A673 (cell line): ENCODE data around the gene AAMP. TPM values are rescaled to one million over a fixed set of nuclear protein-coding genes. Genes with fewer than 3 reads are reported as not detected.

ENCODE experiments used
- BruUV-seq: library from RNA; stranded (reverse); fragments of 400-500 nt; replicated peaks from 2 replicates; lab custom pipeline; 2021; lab: Mats Ljungman, UMichigan
- CTCF ChIA-PET: fragments of 300-600 bp; sonication (Branson Sonifier 250); formaldehyde crosslinking; loops from one replicate; lab custom pipeline; 2022; ENCODE audit warnings: antibody characterized with exemption; lab: Charles Lee
- POLR2A ChIA-PET: fragments of 300-600 bp; sonication (Branson Sonifier 250); formaldehyde crosslinking; loops from one replicate; lab custom pipeline; 2022; ENCODE audit warnings: antibody characterized with exemption; ENCODE audit not compliant: low non-redundant PET; lab: Charles Lee
- DNase-seq: peaks from one replicate; pipeline ENCODE4 v3.0.0-alpha.2; 2015; ENCODE audit warnings: low spot score
- H3K27ac ChIP-seq: fragments of 200-600 bp; sonication (generic); 2 replicates; pipeline ENCODE4 v1.5.1; 2016; ENCODE audit warnings: mixed run types, low read depth, mild to moderate bottlenecking, mixed read lengths, antibody characterized with exemption, low read length; ENCODE audit not compliant: poor library complexity, severe bottlenecking
- H3K27me3 ChIP-seq: fragments of 200-600 bp; sonication (generic); replicated peaks from 2 replicates; pipeline ENCODE4 v1.6.1; 2017; ENCODE audit warnings: mixed run types, low read depth, mild to moderate bottlenecking, mixed read lengths, antibody characterized with exemption, low read length; ENCODE audit not compliant: insufficient read depth, poor library complexity
- H3K36me3 ChIP-seq: fragments of 200-600 bp; sonication (generic); 2 replicates; pipeline ENCODE4 v1.6.1; 2016; ENCODE audit warnings: mixed run types, mild to moderate bottlenecking, mixed read lengths, antibody characterized with exemption, low read length; ENCODE audit not compliant: insufficient read depth, poor library complexity, severe bottlenecking
- H3K4me1 ChIP-seq: fragments of 200-600 bp; sonication (generic); 2 replicates; pipeline ENCODE4 v1.6.1; 2017; ENCODE audit warnings: mixed run types, mild to moderate bottlenecking, mixed read lengths, antibody characterized with exemption, low read length; ENCODE audit not compliant: insufficient read depth, poor library complexity, severe bottlenecking
- H3K4me3 ChIP-seq: fragments of 200-600 bp; sonication (generic); 2 replicates; pipeline ENCODE4 v1.5.1; 2016; ENCODE audit warnings: low read depth, mixed run types, mild to moderate bottlenecking, mixed read lengths, low read length; ENCODE audit not compliant: poor library complexity, severe bottlenecking
- H3K9me3 ChIP-seq: fragments of 200-600 bp; sonication (generic); 2 replicates; pipeline ENCODE4 v1.6.1; 2016; ENCODE audit warnings: mixed run types, low read depth, mild to moderate bottlenecking, mixed read lengths, antibody characterized with exemption, low read length; ENCODE audit not compliant: poor library complexity, severe bottlenecking
- EZH2 ChIP-seq: fragments of 200-600 bp; sonication (generic); IDR thresholded peaks from 2 replicates; pipeline ENCODE4 v1.6.1; 2017; ENCODE audit warnings: borderline replicate concordance, low read depth, mild to moderate bottlenecking, mixed read lengths, antibody characterized with exemption, low read length; ENCODE audit not compliant: poor library complexity, severe bottlenecking
- intact Hi-C: fragments of 100-400 bp; cut with micrococcal nuclease; formaldehyde crosslinking; loops from one replicate; pipeline ENCODE4 v1.10.0; 2022; ENCODE audit not compliant: unreplicated experiment
- total RNA-seq: library from RNA; stranded (reverse); gene quantifications from 2 replicates; pipeline ENCODE4 v1.2.3, GENCODE V29; 2021
- TF ChIP-seq, protein P1 (sequence below): fragments of 300-800, 200-600 bp; sonication (generic); conservative IDR thresholded peaks from 2 replicates; pipeline ENCODE4 v1.5.1; 2017; ENCODE audit warnings: low read depth, mild to moderate bottlenecking, antibody characterized with exemption, low read length, moderate library complexity, mixed read lengths

The AAMP gene
- total RNA-seq, 1 experiment from 2014 or later: 74.7 TPM

DNA sequence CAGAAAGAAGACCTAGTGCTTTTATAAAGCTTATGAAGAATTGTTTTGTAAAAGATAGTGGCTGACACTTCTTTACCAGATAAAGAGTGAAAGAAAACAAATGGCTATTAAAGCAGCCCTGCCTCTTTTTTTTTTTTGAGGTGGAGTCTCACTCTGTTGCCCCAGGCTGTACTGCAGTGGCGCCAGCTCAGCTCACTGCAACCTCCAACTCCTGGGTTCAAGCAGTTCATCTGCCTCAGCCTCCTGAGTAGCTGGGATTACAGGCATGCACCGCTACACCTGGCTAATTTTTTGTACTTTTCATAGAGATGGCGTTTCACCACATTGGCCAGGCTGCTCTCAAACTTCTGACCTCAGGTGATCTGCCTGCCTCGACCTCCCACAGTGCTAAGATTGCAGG is 40.1 kb downstream of the AAMP start:
- no peak overlapping the region for H3K4me3 ChIP-seq
- H3K9me3 ChIP-seq: no peaks in the 10 kb centered on the region
- peaks cover 72% of the 10 kb centered on the region for H3K36me3 ChIP-seq
- BruUV-seq: no TSS peak
- peak; percentile 64 for DNase-seq
- intact Hi-C loops: no loop called here
- peaks cover 25% of the 10 kb centered on the region for H3K4me1 ChIP-seq
- no peaks in the 10 kb centered on the region for H3K27me3 ChIP-seq
- ChIA-PET CTCF (no interaction called here), POLR2A (no interaction called here)
- H3K27ac ChIP-seq: peak overlapping the region; percentile 96
- no peak for TF ChIP-seq EZH2
- TF ChIP-seq, protein P1, sequence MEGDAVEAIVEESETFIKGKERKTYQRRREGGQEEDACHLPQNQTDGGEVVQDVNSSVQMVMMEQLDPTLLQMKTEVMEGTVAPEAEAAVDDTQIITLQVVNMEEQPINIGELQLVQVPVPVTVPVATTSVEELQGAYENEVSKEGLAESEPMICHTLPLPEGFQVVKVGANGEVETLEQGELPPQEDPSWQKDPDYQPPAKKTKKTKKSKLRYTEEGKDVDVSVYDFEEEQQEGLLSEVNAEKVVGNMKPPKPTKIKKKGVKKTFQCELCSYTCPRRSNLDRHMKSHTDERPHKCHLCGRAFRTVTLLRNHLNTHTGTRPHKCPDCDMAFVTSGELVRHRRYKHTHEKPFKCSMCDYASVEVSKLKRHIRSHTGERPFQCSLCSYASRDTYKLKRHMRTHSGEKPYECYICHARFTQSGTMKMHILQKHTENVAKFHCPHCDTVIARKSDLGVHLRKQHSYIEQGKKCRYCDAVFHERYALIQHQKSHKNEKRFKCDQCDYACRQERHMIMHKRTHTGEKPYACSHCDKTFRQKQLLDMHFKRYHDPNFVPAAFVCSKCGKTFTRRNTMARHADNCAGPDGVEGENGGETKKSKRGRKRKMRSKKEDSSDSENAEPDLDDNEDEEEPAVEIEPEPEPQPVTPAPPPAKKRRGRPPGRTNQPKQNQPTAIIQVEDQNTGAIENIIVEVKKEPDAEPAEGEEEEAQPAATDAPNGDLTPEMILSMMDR: no peak

DNA sequence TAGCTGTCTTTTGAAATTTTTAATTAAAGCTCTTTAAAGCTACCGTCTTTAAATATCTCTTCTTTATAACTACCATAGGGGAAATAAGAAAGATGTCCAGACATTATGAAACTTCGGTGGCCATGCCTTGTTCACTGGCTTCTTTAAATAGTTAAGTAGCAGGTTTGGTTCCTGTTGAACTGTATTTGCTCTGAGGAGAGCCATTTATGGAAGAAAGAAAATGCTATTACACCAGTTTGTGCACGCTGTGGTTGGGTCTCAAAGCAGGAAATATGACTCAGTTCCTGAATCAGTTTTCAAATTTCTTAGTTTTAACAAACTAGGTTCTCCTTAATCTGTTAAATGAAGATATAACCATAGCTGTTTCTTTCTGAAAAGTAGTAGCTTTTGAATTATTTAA is 40.7 kb downstream of the AAMP start:
- Histone ChIP-seq H3K27me3 (no peaks in the 10 kb centered on the region), H3K9me3 (no peaks in the 10 kb centered on the region), H3K4me1 (peaks cover 25% of the 10 kb centered on the region), H3K27ac (peak overlapping the region; percentile 96), H3K36me3 (peaks cover 72% of the 10 kb centered on the region), H3K4me3 (no peak overlapping the region)
- TF ChIP-seq EZH2: no peak
- TF ChIP-seq, protein P1: no peak
- ChIA-PET CTCF (no interaction called here), POLR2A (no interaction called here)
- intact Hi-C loops: no loop called here
- DNase-seq: peak; percentile 84
- no TSS peak for BruUV-seq

DNA sequence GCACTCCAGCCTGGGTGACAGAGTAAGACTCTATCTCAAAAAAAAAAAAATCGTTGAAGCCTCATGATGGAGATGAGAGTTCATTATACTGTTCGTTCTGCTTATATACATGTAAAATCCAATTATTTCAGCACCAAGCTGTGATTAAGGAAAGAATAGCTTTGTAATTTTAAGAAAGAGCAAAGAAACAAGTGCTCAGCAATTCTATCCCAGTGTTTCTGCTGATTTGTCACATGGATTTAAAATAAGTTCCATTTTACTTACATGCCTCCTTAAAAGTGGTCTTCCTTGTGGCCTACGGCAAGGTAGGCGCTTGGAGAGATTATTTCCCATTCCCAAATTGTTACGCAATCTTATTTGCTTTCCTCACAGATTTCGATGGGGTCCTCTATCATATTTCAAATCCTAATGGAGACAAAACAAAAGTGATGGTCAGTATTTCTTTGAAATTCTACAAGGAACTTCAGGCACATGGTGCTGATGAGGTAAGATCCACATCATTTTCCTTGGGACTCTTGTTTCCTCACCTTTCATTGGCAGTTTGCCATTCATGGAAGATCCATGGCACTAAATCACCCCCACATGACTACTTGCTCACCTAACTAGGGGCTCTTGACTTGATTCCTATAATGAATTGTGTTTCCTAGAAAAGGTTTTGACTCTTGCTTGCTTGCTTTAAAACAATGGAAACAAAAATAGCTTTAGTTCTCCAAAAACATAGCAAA is 41.4 kb downstream of the AAMP start:
- ChIA-PET CTCF (interaction anchor here (0.7 kb wide), 1 partner anchor 52 kb away, joined by 3 read pairs; no protein-coding TSS in a partner anchor), POLR2A (no interaction called here)
- Histone ChIP-seq H3K27ac (peak overlapping the region; percentile 96), H3K4me3 (no peak overlapping the region), H3K4me1 (peaks cover 25% of the 10 kb centered on the region), H3K9me3 (no peaks in the 10 kb centered on the region), H3K27me3 (no peaks in the 10 kb centered on the region), H3K36me3 (peaks cover 68% of the 10 kb centered on the region)
- intact Hi-C loops: no loop called here
- no TSS peak for BruUV-seq
- no peak for TF ChIP-seq EZH2
- TF ChIP-seq, protein P1: no peak
- DNase-seq: peak; percentile 22
